Activated naive CD8-positive, alpha-beta T cell (primary cell): ENCODE results near the gene RCOR1.

Experiments
- H3K27ac Mint-ChIP-seq: one replicate; pipeline ENCODE4 v1.8.0; 2021; ENCODE audit warnings: mixed read lengths
- H3K27me3 Mint-ChIP-seq: one replicate; pipeline ENCODE4 v1.8.0; 2021; ENCODE audit warnings: mixed read lengths
- H3K36me3 Mint-ChIP-seq: one replicate; pipeline ENCODE4 v1.8.0; 2021; ENCODE audit warnings: mixed read lengths
- H3K4me1 Mint-ChIP-seq: one replicate; pipeline ENCODE4 v1.8.0; 2021; ENCODE audit warnings: low read depth, mixed read lengths
- H3K4me3 Mint-ChIP-seq: one replicate; pipeline ENCODE4 v1.8.0; 2021; ENCODE audit warnings: mild to moderate bottlenecking, mixed read lengths
- H3K9me3 Mint-ChIP-seq: one replicate; pipeline ENCODE4 v1.8.0; 2021; ENCODE audit warnings: low read depth, mixed read lengths

The RCOR1 gene

GRCh38 chr14:102776761-102777710 lies 184.6 kb downstream of the RCOR1 start, which contains the start of gene TRAF3:
Gene TRAF3, plus strand, starts transcription at chr14:102777449. Its CDS starts 92,753 bp downstream, at chr14:102870202.
- peak within 1 kb of the TSS; percentile 93 for H3K27ac Mint-ChIP-seq
- peak within 1 kb of the TSS; percentile 93 for H3K4me3 Mint-ChIP-seq
- peaks cover 16% of the 10 kb centered on the region for H3K36me3 Mint-ChIP-seq
- peaks cover 50% of the 10 kb centered on the region for H3K4me1 Mint-ChIP-seq
- no peaks in the 10 kb centered on the region for H3K9me3 Mint-ChIP-seq
- no peaks in the 10 kb centered on the region for H3K27me3 Mint-ChIP-seq

GRCh38 chr14:102777711-102778337 lies 185.4 kb downstream of the RCOR1 start:
- Mint-ChIP-seq H3K4me3 (peak overlapping the region; percentile 93), H3K9me3 (no peaks in the 10 kb centered on the region), H3K27me3 (no peaks in the 10 kb centered on the region), H3K36me3 (peaks cover 16% of the 10 kb centered on the region), H3K4me1 (peaks cover 57% of the 10 kb centered on the region), H3K27ac (peak overlapping the region; percentile 91)

- Mint-ChIP-seq H3K4me1 (peaks cover 64% of the 10 kb centered on the region), H3K4me3 (peak overlapping the region; percentile 93), H3K27me3 (no peaks in the 10 kb centered on the region), H3K27ac (peak overlapping the region; percentile 91), H3K36me3 (peaks cover 16% of the 10 kb centered on the region), H3K9me3 (no peaks in the 10 kb centered on the region)
Measured at GRCh38 chr14:102778338-102779083, 186.1 kb downstream of the RCOR1 start.

GRCh38 chr14:102779084-102779462 lies 186.6 kb downstream of the RCOR1 start:
- Mint-ChIP-seq H3K4me1 (peaks cover 69% of the 10 kb centered on the region), H3K27ac (peak overlapping the region; percentile 91), H3K4me3 (peak overlapping the region; percentile 93), H3K27me3 (no peaks in the 10 kb centered on the region), H3K36me3 (peaks cover 16% of the 10 kb centered on the region), H3K9me3 (no peaks in the 10 kb centered on the region)

GRCh38 chr14:102779574-102780315 lies 187.3 kb downstream of the RCOR1 start:
- Mint-ChIP-seq H3K27me3 (no peaks in the 10 kb centered on the region), H3K36me3 (peaks cover 16% of the 10 kb centered on the region), H3K4me3 (peak overlapping the region; percentile 93), H3K4me1 (peaks cover 67% of the 10 kb centered on the region), H3K27ac (peak overlapping the region; percentile 91), H3K9me3 (no peaks in the 10 kb centered on the region)
